HG03575 (cell line): Measurements from ENCODE around the gene YLPM1.
"Not testable (repeated sequence)": the region's sequence is repeated elsewhere in the genome, so short reads cannot be mapped to it uniquely, and the experiment has no call there.

Source experiments
- ATAC-seq: cut with Tn5 transposase; IDR thresholded peaks from one replicate; pipeline ENCODE4 v1.9.1; 2021; ENCODE audit not compliant: unreplicated experiment, insufficient number of reproducible peaks, low FRiP score; ENCODE audit errors: extremely low read depth

YLPM1 gene

GRCh38 chr14:74762917-74763802 is at the start of gene YLPM1:
YLPM1 (plus strand) TSS chr14:74763316; CDS start chr14:74763490, 174 bp downstream.
- ATAC-seq = peak; percentile 63

GRCh38 chr14:74713395-74713735 is 49.8 kb upstream of the YLPM1 start:
- no peak for ATAC-seq

GRCh38 chr14:74720526-74720925 is 42.6 kb upstream of the YLPM1 start:
- ATAC-seq = no peak

GRCh38 chr14:74723134-74723533 is 40.0 kb upstream of the YLPM1 start:
- no peak for ATAC-seq

GRCh38 chr14:74732387-74732786 is 30.7 kb upstream of the YLPM1 start:
- ATAC-seq = no peak

GRCh38 chr14:74733221-74733620 is 29.9 kb upstream of the YLPM1 start:
- ATAC-seq = no peak

- ATAC-seq = no peak
Observed at GRCh38 chr14:74735125-74735524, 28.0 kb upstream of the YLPM1 start.

GRCh38 chr14:74737753-74738325 is 25.3 kb upstream of the YLPM1 start:
- no peak for ATAC-seq

GRCh38 chr14:74739293-74740030 is 23.7 kb upstream of the YLPM1 start:
- no peak for ATAC-seq

GRCh38 chr14:74747237-74747636 is 15.9 kb upstream of the YLPM1 start:
- ATAC-seq = no peak

GRCh38 chr14:74754157-74754556 is 9.0 kb upstream of the YLPM1 start:
- no peak for ATAC-seq

- no peak for ATAC-seq
Observed at GRCh38 chr14:74754899-74755298, 8.2 kb upstream of the YLPM1 start.

- ATAC-seq = no peak
Observed at GRCh38 chr14:74756326-74756725, 6.8 kb upstream of the YLPM1 start.

- not testable (repeated sequence) for ATAC-seq
Observed at GRCh38 chr14:74758505-74758904, 4.6 kb upstream of the YLPM1 start.

GRCh38 chr14:74763803-74764531 is 851 bp downstream of the YLPM1 start:
- ATAC-seq = no peak

- no peak for ATAC-seq
Observed at GRCh38 chr14:74765721-74766120, 2.6 kb downstream of the YLPM1 start.

GRCh38 chr14:74771399-74771798 is 8.3 kb downstream of the YLPM1 start:
- no peak for ATAC-seq

- ATAC-seq = no peak
Observed at GRCh38 chr14:74784634-74785033, 21.5 kb downstream of the YLPM1 start.

- no peak for ATAC-seq
Observed at GRCh38 chr14:74785056-74785613, 22.0 kb downstream of the YLPM1 start.
